Amniotic stem cell (primary cell): ENCODE results near the gene GALNT10.

ENCODE experiments used
- DNase-seq: peaks from one replicate; lab custom pipeline; 2025; lab: John Stamatoyannopoulos, UW

The GALNT10 gene

GRCh38 chr5:154234551-154234950 lies 44.0 kb downstream of the GALNT10 start:
- DNase-seq, result no peak

- no peak for DNase-seq
Observed at GRCh38 chr5:154236011-154236410, 45.5 kb downstream of the GALNT10 start.

GRCh38 chr5:154236536-154237375 lies 46.2 kb downstream of the GALNT10 start:
- DNase-seq, result no peak

- no peak for DNase-seq
Observed at GRCh38 chr5:154237376-154237743, 46.8 kb downstream of the GALNT10 start.

- no peak for DNase-seq
Observed at GRCh38 chr5:154237946-154238345, 47.4 kb downstream of the GALNT10 start.

- no peak for DNase-seq
Observed at GRCh38 chr5:154238776-154239481, 48.4 kb downstream of the GALNT10 start.

GRCh38 chr5:154240595-154240994 lies 50.1 kb downstream of the GALNT10 start:
- DNase-seq, result no peak

GRCh38 chr5:154241021-154241420 lies 50.5 kb downstream of the GALNT10 start:
- DNase-seq, result no peak

GRCh38 chr5:154242442-154242841 lies 51.9 kb downstream of the GALNT10 start:
- DNase-seq, result no peak

GRCh38 chr5:154242964-154243376 lies 52.4 kb downstream of the GALNT10 start:
- DNase-seq, result no peak

GRCh38 chr5:154243736-154244135 lies 53.2 kb downstream of the GALNT10 start:
- no peak for DNase-seq

- no peak for DNase-seq
Observed at GRCh38 chr5:154244476-154244875, 53.9 kb downstream of the GALNT10 start.

- DNase-seq, result no peak
Observed at GRCh38 chr5:154248691-154249090, 58.2 kb downstream of the GALNT10 start.

- DNase-seq, result no peak
Observed at GRCh38 chr5:154249826-154250225, 59.3 kb downstream of the GALNT10 start.

- DNase-seq, result no peak
Observed at GRCh38 chr5:154251529-154251928, 61.0 kb downstream of the GALNT10 start.

GRCh38 chr5:154253807-154254206 lies 63.3 kb downstream of the GALNT10 start:
- no peak for DNase-seq

GRCh38 chr5:154254896-154255295 lies 64.4 kb downstream of the GALNT10 start:
- no peak for DNase-seq

GRCh38 chr5:154257046-154257445 lies 66.5 kb downstream of the GALNT10 start:
- no peak for DNase-seq

GRCh38 chr5:154258531-154259217 lies 68.1 kb downstream of the GALNT10 start:
- no peak for DNase-seq

- DNase-seq, result no peak
Observed at GRCh38 chr5:154260224-154260927, 69.8 kb downstream of the GALNT10 start.

- DNase-seq, result no peak
Observed at GRCh38 chr5:154262342-154262741, 71.8 kb downstream of the GALNT10 start.

- DNase-seq, result no peak
Observed at GRCh38 chr5:154264549-154265196, 74.1 kb downstream of the GALNT10 start.
